ENCODE measurements around the gene FXYD3.

FXYD3 gene

DNA sequence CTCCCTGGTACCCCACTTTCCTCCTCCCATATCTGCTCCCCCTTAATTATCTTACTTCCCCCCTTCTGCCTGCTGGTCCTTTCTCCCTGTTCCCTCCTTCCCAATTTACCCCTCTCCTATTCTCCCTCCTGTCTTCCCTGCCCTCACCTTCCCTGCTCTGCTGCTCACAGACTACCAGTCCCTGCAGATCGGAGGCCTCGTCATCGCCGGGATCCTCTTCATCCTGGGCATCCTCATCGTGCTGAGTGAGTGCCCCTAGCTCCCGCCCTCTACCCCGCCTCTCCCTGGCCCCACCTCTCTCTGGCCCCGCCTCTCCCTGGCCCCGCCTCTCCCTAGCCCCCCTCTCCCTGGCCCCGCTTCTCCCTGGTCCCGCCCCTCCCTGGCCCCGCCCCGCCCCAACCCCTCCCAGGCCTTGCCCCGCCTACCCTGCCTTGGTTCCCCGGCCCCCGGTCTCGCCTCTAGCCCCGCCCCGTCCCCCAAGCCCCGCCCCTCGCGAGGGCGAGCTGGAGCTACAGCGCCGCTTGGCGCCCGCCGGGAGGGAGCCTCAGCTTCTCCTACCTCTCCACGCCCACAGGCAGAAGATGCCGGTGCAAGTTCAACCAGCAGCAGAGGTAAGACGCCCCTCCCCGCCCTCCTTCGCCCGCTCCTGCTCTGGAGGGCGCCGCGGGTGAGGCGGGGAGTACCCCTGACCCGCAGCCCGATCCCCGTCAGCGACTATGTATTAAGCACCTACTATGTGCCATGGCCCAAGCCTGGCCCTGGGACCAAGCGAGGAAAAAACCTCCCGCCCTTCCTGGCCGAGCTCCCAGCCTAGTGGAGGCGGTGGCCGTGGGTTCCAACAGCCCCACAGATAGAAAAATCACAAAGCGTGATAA is 25.6 kb downstream of the FXYD3 start:
- TF ChIP-seq ARNTL (CRISPR knock-in tag; IDR thresholded peaks at IDR 0.05; ENCODE audit: borderline replicate concordance, low read depth): no peak
- no peak for TF ChIP-seq ZNF70 (CRISPR knock-in tag; IDR thresholded peaks at IDR 0.05)
- no peak for TF ChIP-seq PPARA (CRISPR knock-in tag; IDR thresholded peaks at IDR 0.05; ENCODE audit: borderline replicate concordance)
- TF ChIP-seq TCF4 (CRISPR knock-in tag; IDR thresholded peaks at IDR 0.05; ENCODE audit: borderline replicate concordance): no peak
- TF ChIP-seq, protein P1, sequence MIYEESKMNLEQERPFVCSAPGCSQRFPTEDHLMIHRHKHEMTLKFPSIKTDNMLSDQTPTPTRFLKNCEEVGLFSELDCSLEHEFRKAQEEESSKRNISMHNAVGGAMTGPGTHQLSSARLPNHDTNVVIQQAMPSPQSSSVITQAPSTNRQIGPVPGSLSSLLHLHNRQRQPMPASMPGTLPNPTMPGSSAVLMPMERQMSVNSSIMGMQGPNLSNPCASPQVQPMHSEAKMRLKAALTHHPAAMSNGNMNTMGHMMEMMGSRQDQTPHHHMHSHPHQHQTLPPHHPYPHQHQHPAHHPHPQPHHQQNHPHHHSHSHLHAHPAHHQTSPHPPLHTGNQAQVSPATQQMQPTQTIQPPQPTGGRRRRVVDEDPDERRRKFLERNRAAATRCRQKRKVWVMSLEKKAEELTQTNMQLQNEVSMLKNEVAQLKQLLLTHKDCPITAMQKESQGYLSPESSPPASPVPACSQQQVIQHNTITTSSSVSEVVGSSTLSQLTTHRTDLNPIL (CRISPR knock-in tag; IDR thresholded peaks at IDR 0.05; ENCODE audit: low read depth): no peak
- no peak for TF ChIP-seq GLIS3 (CRISPR knock-in tag; IDR thresholded peaks at IDR 0.05)
- TF ChIP-seq OSR1 (CRISPR knock-in tag; IDR thresholded peaks at IDR 0.05): no peak
- TF ChIP-seq RARB (CRISPR knock-in tag; IDR thresholded peaks at IDR 0.05): no peak
- TF ChIP-seq, protein P2, sequence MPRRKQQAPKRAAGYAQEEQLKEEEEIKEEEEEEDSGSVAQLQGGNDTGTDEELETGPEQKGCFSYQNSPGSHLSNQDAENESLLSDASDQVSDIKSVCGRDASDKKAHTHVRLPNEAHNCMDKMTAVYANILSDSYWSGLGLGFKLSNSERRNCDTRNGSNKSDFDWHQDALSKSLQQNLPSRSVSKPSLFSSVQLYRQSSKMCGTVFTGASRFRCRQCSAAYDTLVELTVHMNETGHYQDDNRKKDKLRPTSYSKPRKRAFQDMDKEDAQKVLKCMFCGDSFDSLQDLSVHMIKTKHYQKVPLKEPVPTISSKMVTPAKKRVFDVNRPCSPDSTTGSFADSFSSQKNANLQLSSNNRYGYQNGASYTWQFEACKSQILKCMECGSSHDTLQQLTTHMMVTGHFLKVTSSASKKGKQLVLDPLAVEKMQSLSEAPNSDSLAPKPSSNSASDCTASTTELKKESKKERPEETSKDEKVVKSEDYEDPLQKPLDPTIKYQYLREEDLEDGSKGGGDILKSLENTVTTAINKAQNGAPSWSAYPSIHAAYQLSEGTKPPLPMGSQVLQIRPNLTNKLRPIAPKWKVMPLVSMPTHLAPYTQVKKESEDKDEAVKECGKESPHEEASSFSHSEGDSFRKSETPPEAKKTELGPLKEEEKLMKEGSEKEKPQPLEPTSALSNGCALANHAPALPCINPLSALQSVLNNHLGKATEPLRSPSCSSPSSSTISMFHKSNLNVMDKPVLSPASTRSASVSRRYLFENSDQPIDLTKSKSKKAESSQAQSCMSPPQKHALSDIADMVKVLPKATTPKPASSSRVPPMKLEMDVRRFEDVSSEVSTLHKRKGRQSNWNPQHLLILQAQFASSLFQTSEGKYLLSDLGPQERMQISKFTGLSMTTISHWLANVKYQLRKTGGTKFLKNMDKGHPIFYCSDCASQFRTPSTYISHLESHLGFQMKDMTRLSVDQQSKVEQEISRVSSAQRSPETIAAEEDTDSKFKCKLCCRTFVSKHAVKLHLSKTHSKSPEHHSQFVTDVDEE (CRISPR knock-in tag; IDR thresholded peaks at IDR 0.05): no peak
- TF ChIP-seq TOX (CRISPR knock-in tag; IDR thresholded peaks at IDR 0.05; ENCODE audit: borderline replicate concordance): no peak
- ATAC-seq: peak; percentile 88

DNA sequence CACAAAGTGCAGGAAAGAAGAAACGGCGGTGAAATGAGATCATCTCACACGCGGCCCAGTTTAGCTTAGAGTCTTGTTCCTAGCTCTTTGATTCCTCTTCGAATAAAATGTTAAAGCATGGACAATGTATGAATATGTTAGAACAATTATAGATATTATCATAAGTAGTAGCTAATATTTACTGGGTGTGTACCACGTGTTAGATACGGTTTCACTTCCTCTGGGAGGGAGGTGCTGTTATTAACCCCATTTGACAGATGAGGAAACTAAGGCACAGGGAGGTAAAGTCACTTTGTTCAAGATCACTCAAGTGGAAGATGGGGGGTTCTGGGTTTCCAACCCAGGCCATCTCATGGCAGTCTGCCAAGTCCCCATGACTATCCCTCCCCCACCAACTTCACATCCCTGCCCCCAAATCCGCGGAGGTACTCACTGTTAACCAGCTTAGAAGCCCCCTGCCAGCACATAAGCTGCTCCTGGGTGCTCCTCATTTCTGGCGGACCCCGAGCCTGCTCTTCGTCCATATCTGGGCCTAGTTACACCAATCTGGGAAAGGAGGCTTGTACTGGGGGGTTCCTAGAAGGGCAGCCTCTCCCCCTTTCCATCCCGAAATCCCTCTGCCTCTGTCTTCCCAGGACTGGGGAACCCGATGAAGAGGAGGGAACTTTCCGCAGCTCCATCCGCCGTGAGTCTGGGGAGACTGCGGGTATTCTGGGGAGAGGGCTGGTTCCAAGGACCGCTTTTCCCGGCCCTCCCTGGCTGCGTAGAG is 26.4 kb downstream of the FXYD3 start:
- TF ChIP-seq, protein P3, sequence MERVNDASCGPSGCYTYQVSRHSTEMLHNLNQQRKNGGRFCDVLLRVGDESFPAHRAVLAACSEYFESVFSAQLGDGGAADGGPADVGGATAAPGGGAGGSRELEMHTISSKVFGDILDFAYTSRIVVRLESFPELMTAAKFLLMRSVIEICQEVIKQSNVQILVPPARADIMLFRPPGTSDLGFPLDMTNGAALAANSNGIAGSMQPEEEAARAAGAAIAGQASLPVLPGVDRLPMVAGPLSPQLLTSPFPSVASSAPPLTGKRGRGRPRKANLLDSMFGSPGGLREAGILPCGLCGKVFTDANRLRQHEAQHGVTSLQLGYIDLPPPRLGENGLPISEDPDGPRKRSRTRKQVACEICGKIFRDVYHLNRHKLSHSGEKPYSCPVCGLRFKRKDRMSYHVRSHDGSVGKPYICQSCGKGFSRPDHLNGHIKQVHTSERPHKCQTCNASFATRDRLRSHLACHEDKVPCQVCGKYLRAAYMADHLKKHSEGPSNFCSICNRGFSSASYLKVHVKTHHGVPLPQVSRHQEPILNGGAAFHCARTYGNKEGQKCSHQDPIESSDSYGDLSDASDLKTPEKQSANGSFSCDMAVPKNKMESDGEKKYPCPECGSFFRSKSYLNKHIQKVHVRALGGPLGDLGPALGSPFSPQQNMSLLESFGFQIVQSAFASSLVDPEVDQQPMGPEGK (CRISPR knock-in tag; IDR thresholded peaks at IDR 0.05; ENCODE audit: borderline replicate concordance): no peak
- TF ChIP-seq ZNF8 (CRISPR knock-in tag; IDR thresholded peaks at IDR 0.05) (no peak), TOX (CRISPR knock-in tag; IDR thresholded peaks at IDR 0.05; ENCODE audit: borderline replicate concordance) (no peak), ZNF70 (CRISPR knock-in tag; IDR thresholded peaks at IDR 0.05) (no peak)
- TF ChIP-seq, protein P2 (CRISPR knock-in tag; IDR thresholded peaks at IDR 0.05): no peak
- peak; percentile 1; the same call in 1 of the 3 replicates for ATAC-seq

DNA sequence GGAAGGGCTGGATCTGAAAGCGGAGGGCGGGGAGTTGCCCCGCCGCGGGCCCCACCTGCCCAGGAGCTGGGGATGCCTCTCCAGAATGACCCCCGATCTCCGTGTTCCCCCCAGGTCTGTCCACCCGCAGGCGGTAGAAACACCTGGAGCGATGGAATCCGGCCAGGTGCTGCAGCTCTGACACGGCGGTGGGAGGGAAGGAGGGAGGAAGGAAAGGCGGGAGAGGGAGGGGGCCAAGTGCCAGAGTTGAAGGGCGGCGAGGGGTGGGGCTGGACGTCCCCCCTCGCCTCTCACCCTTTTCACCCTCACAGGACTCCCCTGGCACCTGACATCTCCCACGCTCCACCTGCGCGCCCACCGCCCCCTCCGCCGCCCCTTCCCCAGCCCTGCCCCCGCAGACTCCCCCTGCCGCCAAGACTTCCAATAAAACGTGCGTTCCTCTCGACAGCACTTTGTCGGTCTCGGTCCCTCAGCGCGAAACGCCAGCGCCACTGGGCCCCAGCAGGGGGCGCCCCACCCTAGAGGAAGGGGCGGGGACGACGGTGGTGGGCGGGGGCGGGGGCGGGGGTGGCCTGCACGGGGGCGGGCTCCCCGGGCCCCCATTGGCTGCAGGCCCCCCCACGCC is 27.1 kb downstream of the FXYD3 start:
- ATAC-seq: peak; percentile 57
- TF ChIP-seq TCF4 (CRISPR knock-in tag; IDR thresholded peaks at IDR 0.05; ENCODE audit: borderline replicate concordance): no peak
- no peak for TF ChIP-seq RARB (CRISPR knock-in tag; IDR thresholded peaks at IDR 0.05)
- no peak for TF ChIP-seq TOX (CRISPR knock-in tag; IDR thresholded peaks at IDR 0.05; ENCODE audit: borderline replicate concordance)
- no peak for TF ChIP-seq ZFP3 (CRISPR knock-in tag; IDR thresholded peaks at IDR 0.05)
- no peak for TF ChIP-seq ZFP30 (CRISPR knock-in tag; IDR thresholded peaks at IDR 0.05)
- TF ChIP-seq ZC3H10 (CRISPR knock-in tag; IDR thresholded peaks at IDR 0.05): no peak

Data from SK-N-SH treated with all-trans-retinoic acid at 6 μM for 48 hours (cell line).